Right atrium auricular region (tissue), 2 donors: Measurements from ENCODE around the gene WNT1. TPM values are rescaled to one million over a fixed set of nuclear protein-coding genes. Genes with fewer than 3 reads are reported as not detected.

Experiments used
- DNase-seq: peaks from one replicate; pipeline ENCODE4 v3.0.0-alpha.2; 2019; ENCODE audit warnings: low spot score
- H3K27ac ChIP-seq, 2 donors: fragments of 200-600 bp; sonication (generic); 1 replicate in 1 of 2; 2 replicates in 1 of 2; pipeline ENCODE4 v1.5.1; 2016 to 2019
- H3K27me3 ChIP-seq, 2 donors: fragments of 200-600 bp; sonication (generic); one replicate each; pipeline versions ENCODE4 v1.5.1 to v1.6.0; 2017 to 2019
- H3K36me3 ChIP-seq: fragments of 200-600 bp; sonication (generic); one replicate; pipeline ENCODE4 v1.5.1; 2016
- H3K4me1 ChIP-seq, 2 donors: fragments of 200-600 bp; sonication (generic); one replicate each; pipeline versions ENCODE4 v1.5.1 to v1.6.0; 2017 to 2019
- H3K4me3 ChIP-seq, 2 donors: fragments of 200-600 bp; sonication (generic); 1 replicate in 1 of 2; 2 replicates in 1 of 2; pipeline ENCODE4 v1.5.1; 2017 to 2019; ENCODE audit warnings: mild to moderate bottlenecking in 1 of 2, moderate library complexity in 1 of 2
- H3K9me3 ChIP-seq, 2 donors: fragments of 200-600 bp; sonication (generic); one replicate each; pipeline ENCODE4 v1.5.1; 2019
- CTCF ChIP-seq, 2 donors: fragments of 200-600 bp; sonication (generic); IDR thresholded peaks; one replicate each; pipeline ENCODE4 v1.5.1; 2019; ENCODE audit warnings: antibody characterized with exemption in 2 of 2
- total RNA-seq, 2 donors: library from RNA; depleted of rRNA; stranded (reverse); fragments of >200 nt; gene quantifications; one replicate each; pipeline ENCODE4 v1.1.0, GENCODE V29; 2016

WNT1 gene
- total RNA-seq, 2 donors from 2014 or later, result not detected

GRCh38 chr12:48991247-48992050 is 13.3 kb downstream of the WNT1 start:
- no peaks in the 10 kb centered on the region for H3K9me3 ChIP-seq
- peaks cover 0 to 10% of the 10 kb centered on the region in 2 donors for H3K4me1 ChIP-seq
- DNase-seq, result no peak
- H3K4me3 ChIP-seq, result no peak overlapping the region
- no peaks in the 10 kb centered on the region for H3K36me3 ChIP-seq
- no peak overlapping the region for H3K27ac ChIP-seq
- TF ChIP-seq CTCF (IDR thresholded peaks at IDR 0.05), result no peak
- peaks cover 6 to 8% of the 10 kb centered on the region in 2 donors for H3K27me3 ChIP-seq

- no peak overlapping the region for H3K4me3 ChIP-seq
- H3K4me1 ChIP-seq, result peaks cover 0 to 33% of the 10 kb centered on the region in 2 donors
- no peaks in the 10 kb centered on the region for H3K36me3 ChIP-seq
- no peaks in the 10 kb centered on the region for H3K9me3 ChIP-seq
- no peak overlapping the region for H3K27ac ChIP-seq
- DNase-seq, result no peak
- no peak for TF ChIP-seq CTCF (IDR thresholded peaks at IDR 0.05)
- H3K27me3 ChIP-seq, result peaks cover 8 to 14% of the 10 kb centered on the region in 2 donors
These were observed 15.7 kb downstream of the WNT1 start for GRCh38 chr12:48993787-48994186.

GRCh38 chr12:48994224-48995085 is 16.3 kb downstream of the WNT1 start:
- H3K4me1 ChIP-seq, result peaks cover 0 to 40% of the 10 kb centered on the region in 2 donors
- no peak overlapping the region for H3K27ac ChIP-seq
- H3K27me3 ChIP-seq, result peaks cover 8 to 14% of the 10 kb centered on the region in 2 donors
- DNase-seq, result no peak
- H3K4me3 ChIP-seq, result peak overlapping the region in 1 of 2 donors; percentile 41
- no peaks in the 10 kb centered on the region for H3K9me3 ChIP-seq
- TF ChIP-seq CTCF (IDR thresholded peaks at IDR 0.05), result no peak
- no peaks in the 10 kb centered on the region for H3K36me3 ChIP-seq

- Histone ChIP-seq H3K27ac (no peak overlapping the region), H3K4me1 (peaks cover 0 to 48% of the 10 kb centered on the region in 2 donors), H3K4me3 (peak overlapping the region; percentile 27 to 41), H3K36me3 (no peaks in the 10 kb centered on the region), H3K27me3 (peaks cover 8 to 14% of the 10 kb centered on the region in 2 donors), H3K9me3 (no peaks in the 10 kb centered on the region)
- peak; percentile 85 for DNase-seq
- peak; percentile 89 to 96 for TF ChIP-seq CTCF (IDR thresholded peaks at IDR 0.05)
These were observed 17.2 kb downstream of the WNT1 start for GRCh38 chr12:48995086-48995879.
